GM23338 (cell line): Measurements from ENCODE around the gene NOC2L.

Experiments
- CREB1 ChIP-seq: fragments of 250-450 bp; sonication (Bioruptor Pico); IDR thresholded peaks from 2 replicates; pipeline ENCODE4 v1.5.0; 2020; ENCODE audit warnings: low read depth, mild to moderate bottlenecking, moderate library complexity
- CTCF ChIP-seq, 2 experiments: fragments of 200-600 bp in 1 of 2; sonication (generic) in 1 of 2; conservative IDR thresholded peaks; 2 replicates each; pipeline versions ENCODE4 v1.5.1 to v1.6.1; 2016 to 2017; ENCODE audit warnings: antibody characterized with exemption in 2 of 2, low read depth in 2 of 2, mild to moderate bottlenecking in 2 of 2, moderate library complexity in 1 of 2
- EZH2 ChIP-seq: fragments of 200-600 bp; sonication (generic); IDR thresholded peaks from one replicate; pipeline ENCODE4 v1.8.0; 2017; ENCODE audit warnings: antibody characterized with exemption, mild to moderate bottlenecking, low read depth; ENCODE audit not compliant: unreplicated experiment
- EZH2phosphoT487 ChIP-seq: fragments of 200-600 bp; sonication (generic); IDR thresholded peaks from one replicate; pipeline ENCODE4 v1.8.1; 2018; ENCODE audit warnings: antibody characterized with exemption; ENCODE audit not compliant: unreplicated experiment
- JUNB ChIP-seq: IDR thresholded peaks from one replicate; pipeline ENCODE4 v1.6.1; 2016; ENCODE audit warnings: antibody characterized with exemption; ENCODE audit not compliant: unreplicated experiment
- NANOG ChIP-seq: IDR thresholded peaks from 2 replicates; pipeline ENCODE4 v1.6.1; 2016; ENCODE audit warnings: antibody characterized with exemption, borderline replicate concordance
- POLR2AphosphoS5 ChIP-seq: IDR thresholded peaks from 2 replicates; pipeline ENCODE4 v1.6.1; 2016; ENCODE audit warnings: antibody characterized with exemption, low read depth
- REST ChIP-seq: IDR thresholded peaks from one replicate; pipeline ENCODE4 v1.6.1; 2018; ENCODE audit warnings: antibody characterized with exemption; ENCODE audit not compliant: unreplicated experiment
- STAT1 ChIP-seq: IDR thresholded peaks from one replicate; pipeline ENCODE4 v1.6.1; 2016; ENCODE audit warnings: antibody characterized with exemption; ENCODE audit not compliant: unreplicated experiment

GRCh38 chr1:915295-916172 lies 43.5 kb downstream of the NOC2L start:
- TF ChIP-seq CTCF (conservative IDR thresholded peaks at IDR 0.05; ENCODE audit: low read depth in 2 of 2) (no peak), EZH2 (no peak), POLR2AphosphoS5 (no peak), EZH2phosphoT487 (no peak), STAT1 (no peak), NANOG (no peak), CREB1 (no peak), REST (no peak), JUNB (no peak)
